PC-3 (cell line): ENCODE data around the gene CEACAM19. TPM values are rescaled to one million over a fixed set of nuclear protein-coding genes. Genes with fewer than 3 reads are reported as not detected.

Experiments
- ATAC-seq: fragments of 200-7000 bp; cut with Tn5 transposase; 2 replicates; pipeline ENCODE4 v1.9.1; 2020; ENCODE audit warnings: mild to moderate bottlenecking, moderate library complexity
- BruUV-seq: library from RNA; stranded (reverse); fragments of 400-500 nt; replicated peaks from 2 replicates; lab custom pipeline; 2021; lab: Mats Ljungman, UMichigan
- CTCF ChIA-PET: fragments of 300-600 bp; sonication (Branson Sonifier 250); formaldehyde crosslinking; loops from one replicate; lab custom pipeline; 2022; ENCODE audit warnings: antibody characterized with exemption; lab: Charles Lee
- POLR2A ChIA-PET: fragments of 300-600 bp; sonication (Branson Sonifier 250); formaldehyde crosslinking; loops from one replicate; lab custom pipeline; 2022; ENCODE audit warnings: antibody characterized with exemption; ENCODE audit not compliant: unreplicated experiment; lab: Charles Lee
- DNase-seq: peaks from one replicate; pipeline ENCODE4 v3.0.0-alpha.2; 2015
- H2AFZ ChIP-seq: fragments of 300-600 bp; sonication (generic); 2 replicates; pipeline ENCODE4 v1.6.0; 2016; ENCODE audit warnings: antibody characterized with exemption, low read length
- H3F3A ChIP-seq: fragments of 300-600 bp; sonication (generic); one replicate; pipeline ENCODE4 v1.6.0; 2017; ENCODE audit warnings: antibody characterized with exemption, low read length, control low read depth, mild to moderate bottlenecking; ENCODE audit not compliant: unreplicated experiment
- H3K27ac ChIP-seq: fragments of 300-600 bp; sonication (generic); 2 replicates; pipeline ENCODE4 v1.5.1; 2016; ENCODE audit warnings: mild to moderate bottlenecking, low read length
- H3K27me3 ChIP-seq: fragments of 300-600 bp; sonication (generic); 2 replicates; pipeline ENCODE4 v1.6.1; 2016; ENCODE audit warnings: low read length, mixed read lengths
- H3K36me3 ChIP-seq: fragments of 300-600 bp; sonication (generic); 2 replicates; pipeline ENCODE4 v1.6.1; 2016; ENCODE audit warnings: low read depth, mixed run types, low read length, mixed read lengths
- H3K4me1 ChIP-seq: fragments of 300-600 bp; sonication (generic); 2 replicates; pipeline ENCODE4 v1.5.1; 2016; ENCODE audit warnings: low read length; ENCODE audit not compliant: insufficient read depth
- H3K4me2 ChIP-seq: fragments of 300-600 bp; sonication (generic); 2 replicates; pipeline ENCODE4 v1.6.0; 2016; ENCODE audit warnings: low read length
- H3K4me3 ChIP-seq: fragments of 300-600 bp; sonication (generic); 2 replicates; pipeline ENCODE4 v1.5.1; 2016; ENCODE audit warnings: mild to moderate bottlenecking, low read length, mixed read lengths
- H3K79me2 ChIP-seq: fragments of 300-600 bp; sonication (generic); 2 replicates; pipeline ENCODE4 v1.6.1; 2017; ENCODE audit warnings: low read length, mixed read lengths
- H3K9ac ChIP-seq: fragments of 300-600 bp; sonication (generic); 2 replicates; pipeline ENCODE4 v1.6.0; 2016; ENCODE audit warnings: mild to moderate bottlenecking, low read length
- H3K9me2 ChIP-seq: fragments of 300-600 bp; sonication (generic); replicated peaks from 2 replicates; pipeline ENCODE4 v1.6.1; 2016; ENCODE audit warnings: mixed run types, low read length, mixed read lengths
- H3K9me3 ChIP-seq: fragments of 300-600 bp; sonication (generic); 2 replicates; pipeline ENCODE4 v1.6.1; 2016; ENCODE audit warnings: low read length, mixed read lengths
- H4K20me1 ChIP-seq: fragments of 300-600 bp; sonication (generic); 2 replicates; pipeline ENCODE4 v1.6.1; 2016; ENCODE audit warnings: low read length, mixed read lengths
- EZH2 ChIP-seq: fragments of 300-600 bp; sonication (generic); IDR thresholded peaks from one replicate; pipeline ENCODE4 v1.6.1; 2017; ENCODE audit warnings: antibody characterized with exemption, mild to moderate bottlenecking, low read length; ENCODE audit not compliant: unreplicated experiment
- EZH2phosphoT487 ChIP-seq: fragments of 300-600 bp; sonication (generic); IDR thresholded peaks from 2 replicates; pipeline ENCODE4 v1.6.1; 2018; ENCODE audit warnings: mild to moderate bottlenecking, antibody characterized with exemption, low read length, borderline replicate concordance
- intact Hi-C: fragments of 100-400 bp; cut with micrococcal nuclease; formaldehyde crosslinking; loops from 2 replicates; pipeline ENCODE4 v1.9.0; 2023
- total RNA-seq: library from RNA; depleted of rRNA; stranded (reverse); fragments of >200 nt; gene quantifications from 2 replicates; pipeline ENCODE4 v1.2.3, GENCODE V29; 2014
- TF ChIP-seq, protein P1 (sequence below): fragments of 300-600 bp; sonication (generic); conservative IDR thresholded peaks from 2 replicates; pipeline ENCODE4 v1.5.1; 2017; ENCODE audit warnings: antibody characterized with exemption, low read depth, mild to moderate bottlenecking, low read length

Gene CEACAM19
- total RNA-seq, 1 experiment from 2014 or later: 4.3 TPM

DNA sequence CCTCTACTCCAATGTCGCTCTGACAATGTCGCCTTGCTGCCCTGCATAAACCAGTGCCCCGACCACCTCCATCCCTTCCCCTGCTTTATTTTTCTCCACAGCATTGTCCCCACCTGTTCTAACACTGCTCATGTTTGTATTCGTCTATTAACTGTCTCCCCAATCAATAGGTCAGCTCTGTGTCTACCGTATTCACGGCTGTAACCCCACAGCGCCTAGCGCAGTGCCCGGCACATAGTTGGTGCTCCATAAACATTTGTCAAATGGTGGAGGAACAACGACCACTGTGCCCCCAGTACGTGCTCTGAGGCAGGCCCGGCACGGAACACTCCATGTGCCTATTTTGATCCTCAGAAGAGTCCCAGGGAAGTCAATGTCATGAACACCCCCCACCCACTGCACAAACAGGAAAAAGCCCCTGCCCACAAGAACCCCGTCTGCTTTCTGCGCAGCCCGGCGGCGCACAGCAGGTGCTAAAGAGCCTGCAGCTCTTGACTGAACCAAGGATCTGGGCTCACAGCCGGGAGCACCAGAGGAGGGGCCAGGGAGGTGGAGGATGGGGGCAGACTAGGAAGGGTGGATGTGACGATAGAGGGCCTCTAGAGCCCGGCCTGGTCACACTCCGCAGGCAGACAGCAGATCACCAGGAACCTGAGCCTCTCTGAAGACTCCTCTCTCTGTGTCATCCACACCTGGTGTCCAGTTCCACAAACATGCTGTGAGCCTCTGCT, 25.8 kb downstream of the CEACAM19 start:
- ChIA-PET CTCF (interaction anchor here (0.6 kb wide), 1 partner anchor 98 kb away, joined by 12 read pairs; no protein-coding TSS in a partner anchor), POLR2A (no interaction called here)
- TF ChIP-seq EZH2phosphoT487: no peak
- TF ChIP-seq EZH2: no peak
- TF ChIP-seq, protein P1, sequence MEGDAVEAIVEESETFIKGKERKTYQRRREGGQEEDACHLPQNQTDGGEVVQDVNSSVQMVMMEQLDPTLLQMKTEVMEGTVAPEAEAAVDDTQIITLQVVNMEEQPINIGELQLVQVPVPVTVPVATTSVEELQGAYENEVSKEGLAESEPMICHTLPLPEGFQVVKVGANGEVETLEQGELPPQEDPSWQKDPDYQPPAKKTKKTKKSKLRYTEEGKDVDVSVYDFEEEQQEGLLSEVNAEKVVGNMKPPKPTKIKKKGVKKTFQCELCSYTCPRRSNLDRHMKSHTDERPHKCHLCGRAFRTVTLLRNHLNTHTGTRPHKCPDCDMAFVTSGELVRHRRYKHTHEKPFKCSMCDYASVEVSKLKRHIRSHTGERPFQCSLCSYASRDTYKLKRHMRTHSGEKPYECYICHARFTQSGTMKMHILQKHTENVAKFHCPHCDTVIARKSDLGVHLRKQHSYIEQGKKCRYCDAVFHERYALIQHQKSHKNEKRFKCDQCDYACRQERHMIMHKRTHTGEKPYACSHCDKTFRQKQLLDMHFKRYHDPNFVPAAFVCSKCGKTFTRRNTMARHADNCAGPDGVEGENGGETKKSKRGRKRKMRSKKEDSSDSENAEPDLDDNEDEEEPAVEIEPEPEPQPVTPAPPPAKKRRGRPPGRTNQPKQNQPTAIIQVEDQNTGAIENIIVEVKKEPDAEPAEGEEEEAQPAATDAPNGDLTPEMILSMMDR: no peak
- Histone ChIP-seq H3K27me3 (no peaks in the 10 kb centered on the region), H3K9me3 (no peaks in the 10 kb centered on the region), H3K4me3 (no peak overlapping the region), H3K79me2 (no peaks in the 10 kb centered on the region), H3K9me2 (no peaks in the 10 kb centered on the region), H3K36me3 (no peaks in the 10 kb centered on the region), H2AFZ (no peak overlapping the region), H3K4me1 (peaks cover 28% of the 10 kb centered on the region), H3K27ac (no peak overlapping the region), H4K20me1 (no peaks in the 10 kb centered on the region), H3F3A (no peaks in the 10 kb centered on the region), H3K4me2 (no peak overlapping the region), H3K9ac (no peak overlapping the region)
- intact Hi-C loops: no loop called here
- DNase-seq (no peak), ATAC-seq (no peak)
- BruUV-seq: no TSS peak

DNA sequence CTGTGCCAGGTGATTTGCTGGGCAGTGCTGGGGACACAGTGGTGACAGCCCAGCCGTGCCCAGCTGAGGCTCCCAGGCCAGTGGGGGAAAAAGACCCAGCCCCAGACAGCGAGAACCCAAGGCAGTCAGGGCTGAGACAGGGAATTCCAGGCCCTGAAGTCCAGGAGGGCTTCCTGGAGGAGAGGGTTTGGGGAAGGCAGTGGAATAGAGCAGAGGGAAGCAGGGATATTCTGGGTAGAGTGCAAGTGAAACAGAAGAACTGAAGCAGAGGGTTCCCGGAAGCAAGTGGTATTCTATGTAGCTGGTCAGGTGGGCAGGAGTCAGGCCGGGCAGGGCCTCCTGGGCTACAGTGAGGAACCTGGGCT, 26.4 kb downstream of the CEACAM19 start:
- POLR2A ChIA-PET: no interaction called here
- no TSS peak for BruUV-seq
- H3K9me2 ChIP-seq: no peaks in the 10 kb centered on the region

More for the DNA sequence above, 26.4 kb downstream of the CEACAM19 start:
- no peaks in the 10 kb centered on the region for H3F3A ChIP-seq
- DNase-seq (no peak), ATAC-seq (no peak)
- TF ChIP-seq, protein P1: no peak
- TF ChIP-seq EZH2: no peak
- TF ChIP-seq EZH2phosphoT487: no peak
- H3K4me2 ChIP-seq: no peak overlapping the region
- H3K4me1 ChIP-seq: peaks cover 22% of the 10 kb centered on the region
- CTCF ChIA-PET: no interaction called here
- H3K36me3 ChIP-seq: no peaks in the 10 kb centered on the region
- no peak overlapping the region for H3K27ac ChIP-seq
- H2AFZ ChIP-seq: no peak overlapping the region
- H4K20me1 ChIP-seq: no peaks in the 10 kb centered on the region
- no peaks in the 10 kb centered on the region for H3K27me3 ChIP-seq
- H3K4me3 ChIP-seq: no peak overlapping the region
- H3K9me3 ChIP-seq: no peaks in the 10 kb centered on the region
- intact Hi-C loops: no loop called here
- H3K79me2 ChIP-seq: no peaks in the 10 kb centered on the region
- H3K9ac ChIP-seq: no peak overlapping the region
